Gastrocnemius medialis (tissue), 4 donors: Measurements from ENCODE around the gene SLC7A14. TPM values are rescaled to one million over a fixed set of nuclear protein-coding genes. Genes with fewer than 3 reads are reported as not detected.

Experiments
- ATAC-seq, 2 donors: fragments of 150-250 bp; one replicate each; pipeline ENCODE4 v1.9.1; 2016
- DNase-seq, 2 donors: peaks; one replicate each; pipeline ENCODE4 v3.0.0-alpha.2; 2019
- H3K27ac ChIP-seq, 4 donors: fragments of 200-600 bp; sonication (generic); 1 replicate in 1 of 4; 2 replicates in 3 of 4; pipeline ENCODE4 v1.5.1; 2016 to 2018; ENCODE audit warnings: mild to moderate bottlenecking in 2 of 4, moderate library complexity in 1 of 4
- H3K27me3 ChIP-seq, 3 donors: fragments of 200-600 bp; sonication (generic) in 2 of 3; 1 replicate in 1 of 3; 2 replicates in 2 of 3; pipeline versions ENCODE4 v1.5.1 to v1.6.0; 2016 to 2019; ENCODE audit warnings: mild to moderate bottlenecking in 1 of 3, moderate library complexity in 1 of 3
- H3K36me3 ChIP-seq, 2 donors: fragments of 200-600 bp; sonication (generic) in 1 of 2; one replicate each; pipeline ENCODE4 v1.5.1; 2017 to 2018
- H3K4me1 ChIP-seq, 2 donors: fragments of 200-600 bp; sonication (generic) in 1 of 2; one replicate each; pipeline ENCODE4 v1.5.1; 2016 to 2017; ENCODE audit warnings: mild to moderate bottlenecking in 2 of 2
- H3K4me3 ChIP-seq, 4 donors: fragments of 200-600 bp; sonication (generic) in 3 of 4; 1 replicate in 1 of 4; 2 replicates in 3 of 4; pipeline ENCODE4 v1.5.1; 2016 to 2019; ENCODE audit warnings: mild to moderate bottlenecking in 2 of 4
- H3K9me3 ChIP-seq, 3 donors: fragments of 200-600 bp; sonication (generic) in 2 of 3; 1 replicate in 1 of 3; 2 replicates in 2 of 3; pipeline ENCODE4 v1.5.1; 2016 to 2019
- CTCF ChIP-seq, 5 experiments: fragments of 450-650 bp in 3 of 5; fragments of 200-600 bp in 2 of 5; sonication (generic) in 2 of 5; IDR thresholded peaks in 4 of 5; conservative IDR thresholded peaks in 1 of 5; 1 replicate in 4 of 5; 2 replicates in 1 of 5; pipeline ENCODE4 v1.5.1; 2016 to 2019; ENCODE audit warnings: antibody characterized with exemption in 5 of 5, mild to moderate bottlenecking in 3 of 5, moderate library complexity in 3 of 5
- POLR2A ChIP-seq, 2 donors: fragments of 450-650 bp; IDR thresholded peaks; one replicate each; pipeline ENCODE4 v1.6.1; 2017; ENCODE audit warnings: antibody characterized with exemption in 2 of 2, mild to moderate bottlenecking in 2 of 2, moderate library complexity in 2 of 2
- in situ Hi-C, 4 donors: fragments of 200-750 bp; cut with MboI; loops; one replicate each; pipeline versions ENCODE4 v1.15.0 to v1.8.0; 2017; ENCODE audit warnings: low sequenced_read_pairs in 4 of 4
- intact Hi-C: fragments of 100-400 bp; cut with DNase I; formaldehyde crosslinking; loops from one replicate; pipeline ENCODE4 v1.15.1; 2023; ENCODE audit warnings: low total_unique reads
- total RNA-seq, 4 donors: library from RNA; depleted of rRNA; stranded (reverse); fragments of >200 nt; gene quantifications; one replicate each; pipeline versions ENCODE4 v1.1.0 to v1.2.3, GENCODE V29; 2016

The SLC7A14 gene
- total RNA-seq, 4 donors from 2014 or later: 0.02 TPM; not detected in 3

GRCh38 chr3:170450039-170450438 lies 135.8 kb downstream of the SLC7A14 start:
- Histone ChIP-seq H3K36me3 (no peaks in the 10 kb centered on the region), H3K9me3 (no peaks in the 10 kb centered on the region), H3K4me3 (no peak overlapping the region), H3K27ac (no peak overlapping the region), H3K4me1 (no peaks in the 10 kb centered on the region), H3K27me3 (no peaks in the 10 kb centered on the region)
- intact Hi-C loops: no loop called here
- no peak for TF ChIP-seq POLR2A (IDR thresholded peaks at IDR 0.05)
- TF ChIP-seq CTCF (IDR thresholded peaks at IDR 0.05 in 4 of 5, conservative IDR thresholded peaks at IDR 0.05 in 1 of 5): no peak
- DNase-seq: no peak
- no peak for ATAC-seq
- in situ Hi-C loops: no loop called here

GRCh38 chr3:170448584-170448983 lies 137.3 kb downstream of the SLC7A14 start:
- ATAC-seq (no peak), DNase-seq (no peak)
- no peaks in the 10 kb centered on the region for H3K36me3 ChIP-seq
- no peaks in the 10 kb centered on the region for H3K27me3 ChIP-seq
- no peak overlapping the region for H3K4me3 ChIP-seq
- H3K9me3 ChIP-seq: no peaks in the 10 kb centered on the region
- no peaks in the 10 kb centered on the region for H3K4me1 ChIP-seq
- in situ Hi-C loops: no loop called here
- TF ChIP-seq CTCF (IDR thresholded peaks at IDR 0.05 in 4 of 5, conservative IDR thresholded peaks at IDR 0.05 in 1 of 5) (no peak), POLR2A (IDR thresholded peaks at IDR 0.05) (no peak)
- no peak overlapping the region for H3K27ac ChIP-seq
- intact Hi-C loops: no loop called here

- ATAC-seq (no peak), DNase-seq (no peak)
- in situ Hi-C loops (no loop called here), intact Hi-C loops (no loop called here)
- Histone ChIP-seq H3K4me1 (no peaks in the 10 kb centered on the region), H3K27ac (no peak overlapping the region), H3K9me3 (no peaks in the 10 kb centered on the region), H3K36me3 (no peaks in the 10 kb centered on the region), H3K27me3 (no peaks in the 10 kb centered on the region), H3K4me3 (no peak overlapping the region)
- TF ChIP-seq CTCF (IDR thresholded peaks at IDR 0.05 in 4 of 5, conservative IDR thresholded peaks at IDR 0.05 in 1 of 5) (no peak), POLR2A (IDR thresholded peaks at IDR 0.05) (no peak)
Measured at GRCh38 chr3:170443457-170443856, 142.4 kb downstream of the SLC7A14 start.

GRCh38 chr3:170442947-170443346 lies 142.9 kb downstream of the SLC7A14 start:
- no peak for DNase-seq
- Histone ChIP-seq H3K27ac (no peak overlapping the region), H3K9me3 (no peaks in the 10 kb centered on the region), H3K4me1 (no peaks in the 10 kb centered on the region), H3K27me3 (no peaks in the 10 kb centered on the region), H3K4me3 (no peak overlapping the region), H3K36me3 (no peaks in the 10 kb centered on the region)
- in situ Hi-C loops: no loop called here
- intact Hi-C loops: no loop called here
- TF ChIP-seq CTCF (IDR thresholded peaks at IDR 0.05 in 4 of 5, conservative IDR thresholded peaks at IDR 0.05 in 1 of 5) (no peak), POLR2A (IDR thresholded peaks at IDR 0.05) (no peak)
- ATAC-seq: no peak

GRCh38 chr3:170441412-170441811 lies 144.5 kb downstream of the SLC7A14 start:
- Histone ChIP-seq H3K9me3 (no peaks in the 10 kb centered on the region), H3K27me3 (no peaks in the 10 kb centered on the region), H3K27ac (no peak overlapping the region), H3K4me3 (no peak overlapping the region), H3K36me3 (no peaks in the 10 kb centered on the region), H3K4me1 (no peaks in the 10 kb centered on the region)
- intact Hi-C loops: no loop called here
- DNase-seq (no peak), ATAC-seq (no peak)
- TF ChIP-seq POLR2A (IDR thresholded peaks at IDR 0.05) (no peak), CTCF (IDR thresholded peaks at IDR 0.05 in 4 of 5, conservative IDR thresholded peaks at IDR 0.05 in 1 of 5) (no peak)
- in situ Hi-C loops: no loop called here
